GM18511 (cell line): Measurements from ENCODE around the gene SH3D19.

Source experiments
- ATAC-seq: cut with Tn5 transposase; IDR thresholded peaks from one replicate; pipeline ENCODE4 v1.9.1; 2021; ENCODE audit warnings: mild to moderate bottlenecking, moderate library complexity; ENCODE audit not compliant: unreplicated experiment

Gene SH3D19

GRCh38 chr4:151202381-151202780 lies 123.0 kb downstream of the SH3D19 start:
- ATAC-seq: no peak

- no peak for ATAC-seq
Observed at GRCh38 chr4:151199319-151200190, 125.8 kb downstream of the SH3D19 start.

GRCh38 chr4:151198748-151199147 lies 126.7 kb downstream of the SH3D19 start:
- ATAC-seq: no peak

GRCh38 chr4:151197247-151197646 lies 128.2 kb downstream of the SH3D19 start:
- ATAC-seq: no peak

DNA sequence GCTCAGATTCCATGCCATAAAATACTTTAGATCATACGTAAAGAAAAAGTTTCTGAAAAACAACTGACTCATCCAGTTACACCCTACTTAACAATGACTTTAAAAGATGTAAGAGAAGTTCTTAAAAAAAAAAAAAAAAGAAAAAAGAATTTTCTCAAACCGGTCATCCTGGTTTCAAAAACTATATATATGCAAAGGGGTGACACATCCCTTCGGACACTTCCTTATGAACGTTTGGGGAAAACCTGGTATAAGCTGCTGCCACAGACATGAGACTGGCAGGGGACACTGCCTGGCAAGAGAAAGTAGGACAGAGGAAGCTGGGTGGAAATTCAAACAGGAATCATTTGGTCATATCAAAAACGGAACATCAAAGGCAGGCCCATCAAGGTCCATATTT lies 129.6 kb downstream of the SH3D19 start:
- ATAC-seq: no peak

DNA sequence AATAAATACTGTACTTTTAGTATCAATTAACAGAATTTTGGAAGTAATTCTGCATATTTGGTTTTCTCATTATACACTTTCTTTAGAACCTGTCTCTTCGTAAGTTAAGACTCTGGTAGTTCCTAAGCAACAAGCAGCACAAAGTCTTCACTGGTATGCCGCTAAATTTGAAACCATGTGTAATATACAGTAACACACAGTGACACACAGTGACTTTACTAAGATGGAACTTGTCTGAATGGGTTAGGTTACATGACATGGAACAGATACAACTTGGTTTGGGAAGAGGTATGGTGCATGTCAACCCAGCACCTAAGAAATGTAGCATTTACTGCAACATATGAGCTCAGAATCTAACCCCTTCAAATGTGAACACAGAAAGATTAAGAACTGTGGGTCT lies 132.0 kb downstream of the SH3D19 start:
- no peak for ATAC-seq

- no peak for ATAC-seq
Observed at GRCh38 chr4:151192556-151193235, 132.7 kb downstream of the SH3D19 start.

DNA sequence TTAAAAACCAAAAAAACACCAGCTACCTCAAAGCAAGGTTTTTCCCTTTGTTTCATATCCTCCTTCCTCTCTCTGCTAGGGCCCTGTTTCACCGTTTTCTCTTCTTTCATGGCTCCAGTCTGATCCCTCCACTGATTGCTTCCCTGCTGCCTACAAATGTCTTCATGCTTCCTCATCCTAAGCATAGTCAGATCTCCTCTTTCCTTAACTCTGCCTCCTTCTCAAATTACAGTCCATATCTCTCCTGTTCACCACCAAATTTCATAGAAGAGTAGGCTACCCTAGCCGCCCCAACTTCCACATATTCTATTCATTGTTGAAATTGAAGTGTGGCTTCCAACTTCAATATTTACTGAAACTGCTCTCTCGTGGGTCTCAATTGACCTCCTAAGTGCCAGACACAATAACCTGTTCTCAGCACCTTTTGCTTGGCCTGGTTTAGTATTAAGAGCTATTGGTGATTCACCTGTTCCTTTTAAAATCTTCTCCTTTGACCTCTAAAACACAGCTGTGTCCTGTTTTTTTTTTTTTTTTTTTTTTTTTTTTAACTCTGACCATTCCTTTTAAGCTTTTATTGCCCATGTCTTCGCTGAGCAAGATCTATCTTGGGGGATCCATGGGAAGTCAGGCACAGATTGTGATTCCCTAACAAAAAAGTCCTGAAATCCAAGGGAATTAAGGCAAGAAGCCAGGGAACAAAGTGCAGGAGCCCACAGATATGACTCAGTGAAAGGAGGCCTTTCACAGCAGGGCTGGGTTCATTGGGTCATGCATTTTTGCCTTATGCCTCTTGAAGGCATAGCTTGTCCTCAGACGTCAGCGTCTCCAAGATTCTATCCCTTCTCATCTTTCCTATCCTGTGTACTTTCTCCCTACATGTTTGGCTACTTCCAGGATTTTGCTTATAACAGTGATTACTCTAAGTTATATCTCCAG lies 140.6 kb downstream of the SH3D19 start:
- ATAC-seq: no peak

GRCh38 chr4:151182455-151182996 lies 142.9 kb downstream of the SH3D19 start:
- ATAC-seq: no peak

DNA sequence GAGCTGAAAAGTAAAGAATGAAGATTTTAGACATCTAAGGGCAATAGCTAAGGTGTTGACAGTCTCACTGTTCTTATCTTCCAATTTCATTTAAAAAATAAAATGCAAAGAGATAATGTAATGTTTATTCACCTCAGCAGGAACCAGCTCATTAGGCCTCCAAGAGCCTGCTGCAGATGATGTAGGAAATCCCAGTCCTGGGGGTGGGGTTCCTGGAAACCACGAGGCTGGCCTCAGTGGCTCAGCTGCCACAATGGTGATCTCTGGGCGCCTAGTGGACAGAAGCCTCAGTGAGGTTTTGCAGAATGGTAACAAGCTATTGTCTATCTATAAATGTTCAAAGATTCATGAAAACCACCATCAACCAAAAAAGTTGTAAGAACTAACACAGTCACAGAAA lies 148.7 kb downstream of the SH3D19 start:
- ATAC-seq: no peak

- ATAC-seq: no peak
Observed at GRCh38 chr4:151175754-151176631, 149.4 kb downstream of the SH3D19 start.

- ATAC-seq: no peak
Observed at GRCh38 chr4:151175233-151175632, 150.2 kb downstream of the SH3D19 start.

GRCh38 chr4:151174784-151175183 lies 150.6 kb downstream of the SH3D19 start:
- no peak for ATAC-seq

DNA sequence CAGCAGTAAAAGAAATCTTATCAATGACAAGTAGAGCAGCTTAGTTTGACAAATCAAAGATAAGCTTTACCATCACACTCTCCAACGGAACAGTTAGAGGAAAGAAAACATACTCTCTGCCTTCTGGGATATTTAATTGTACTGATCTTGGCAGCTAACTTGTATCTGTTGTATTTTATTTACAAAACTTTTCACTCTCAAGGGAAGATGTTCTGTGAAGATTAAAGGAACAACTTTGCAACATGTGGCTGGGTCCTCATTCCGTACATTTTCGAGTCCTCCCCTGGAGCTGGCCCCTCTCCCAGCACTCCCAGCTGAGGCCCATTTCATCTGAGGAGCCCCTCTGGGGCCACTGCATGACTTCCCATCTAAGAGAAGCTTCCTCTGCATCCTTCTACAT lies 151.5 kb downstream of the SH3D19 start:
- ATAC-seq: no peak

- no peak for ATAC-seq
Observed at GRCh38 chr4:151169900-151170299, 155.5 kb downstream of the SH3D19 start.

DNA sequence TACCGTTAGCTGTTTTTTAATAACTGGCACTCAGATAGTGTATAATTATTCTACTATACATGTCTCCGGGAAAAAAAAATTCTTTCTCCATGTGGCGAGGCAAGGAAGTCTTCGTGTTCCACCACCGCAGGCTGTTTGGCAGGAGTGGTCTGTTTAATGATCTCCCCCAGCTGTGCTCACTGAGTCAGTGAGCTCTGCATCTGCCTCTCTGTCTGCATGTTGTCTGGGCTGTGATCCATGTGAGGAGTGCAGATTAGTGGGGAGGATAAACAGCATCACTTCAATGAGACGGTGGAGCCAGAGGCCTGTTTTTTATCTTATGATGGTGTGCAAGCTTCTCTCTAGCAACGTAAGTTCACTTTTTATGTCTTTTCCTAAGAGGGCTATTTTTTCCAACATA lies 156.2 kb downstream of the SH3D19 start:
- ATAC-seq: no peak

GRCh38 chr4:151167561-151167960 lies 157.8 kb downstream of the SH3D19 start:
- no peak for ATAC-seq

- no peak for ATAC-seq
Observed at GRCh38 chr4:151166636-151167035, 158.8 kb downstream of the SH3D19 start.

DNA sequence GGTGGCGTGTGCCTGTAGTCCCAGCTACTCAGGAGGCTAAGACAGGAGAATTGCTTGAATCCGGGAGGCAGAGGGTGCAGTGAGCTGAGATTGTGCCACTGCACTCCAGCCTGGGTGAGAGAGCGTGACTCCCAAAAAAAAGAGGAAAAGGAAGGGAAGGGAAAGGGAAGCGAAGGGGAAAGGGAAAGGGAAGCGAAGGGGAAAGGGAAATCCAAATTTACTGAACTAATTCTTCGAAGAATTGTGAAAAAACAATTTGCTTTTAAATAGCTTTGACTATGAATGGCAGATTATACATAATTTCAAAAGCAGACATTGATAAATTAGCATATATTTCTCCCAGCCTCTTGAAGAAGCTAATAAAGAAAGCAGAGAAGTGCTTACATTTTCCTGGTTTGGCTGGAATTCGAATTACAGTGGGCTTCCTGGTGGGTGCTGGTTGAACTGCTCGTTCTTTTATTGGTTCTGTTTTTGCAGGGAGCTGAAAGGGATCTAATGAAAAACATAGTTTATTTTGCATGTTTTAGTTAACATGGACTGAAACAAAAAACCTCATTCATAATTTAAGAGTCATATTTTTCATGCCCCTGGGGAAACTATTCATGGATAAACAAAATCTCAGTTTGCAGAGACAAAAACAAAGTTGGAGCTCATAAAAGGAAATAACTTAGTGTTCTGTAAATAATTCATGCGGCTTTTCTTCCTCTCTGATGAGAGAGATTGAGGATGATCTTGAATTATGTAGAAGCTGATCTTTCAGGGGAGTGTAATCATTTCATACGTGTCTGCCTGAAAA lies 160.0 kb downstream of the SH3D19 start:
- no peak for ATAC-seq
